PC-9 (cell line): ENCODE results near the gene UST.

Experiments
- EZH2 ChIP-seq: fragments of 200-600 bp; sonication (generic); IDR thresholded peaks from 2 replicates; pipeline ENCODE4 v1.8.0; 2017; ENCODE audit warnings: antibody characterized with exemption, low read depth
- TF ChIP-seq, protein P1 (sequence below): fragments of 200-600 bp; sonication (generic); conservative IDR thresholded peaks from 2 replicates; pipeline ENCODE4 v1.6.1; 2017; ENCODE audit warnings: mixed run types, antibody characterized with exemption, mild to moderate bottlenecking, moderate library complexity

DNA sequence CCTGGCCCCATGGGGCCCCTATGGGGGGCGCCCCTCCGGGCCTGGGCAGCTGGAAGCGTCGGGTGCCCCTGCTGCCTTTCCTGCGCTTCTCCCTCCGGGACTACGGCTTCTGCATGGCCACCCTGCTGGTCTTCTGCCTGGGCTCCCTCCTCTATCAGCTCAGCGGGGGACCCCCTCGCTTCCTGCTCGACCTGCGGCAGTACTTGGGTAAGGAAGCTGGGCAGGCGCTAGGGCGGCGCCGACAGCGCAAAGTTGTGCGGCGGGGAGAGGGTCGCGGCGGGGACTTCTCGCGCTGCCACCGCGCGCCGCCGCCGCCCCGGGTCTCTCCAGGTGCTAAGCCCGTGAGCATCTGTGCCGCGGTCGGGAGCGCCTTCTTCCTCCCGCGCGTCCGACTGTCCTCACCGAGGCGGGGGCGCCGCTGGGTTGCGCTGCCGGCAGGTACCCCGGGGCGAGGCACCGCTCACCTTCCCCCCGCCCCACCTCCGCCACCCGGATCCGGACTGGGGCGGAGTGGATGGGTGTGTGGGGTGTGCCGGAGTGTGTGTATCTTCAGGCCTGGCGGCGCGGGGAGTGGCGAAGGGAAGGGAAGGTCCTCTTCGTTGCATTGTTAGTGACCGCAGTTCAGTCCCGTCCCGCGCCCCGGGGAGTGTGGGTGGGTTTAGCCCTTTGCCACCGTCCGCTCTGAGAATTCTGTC, 788 bp downstream of the UST start:
- TF ChIP-seq, protein P1, sequence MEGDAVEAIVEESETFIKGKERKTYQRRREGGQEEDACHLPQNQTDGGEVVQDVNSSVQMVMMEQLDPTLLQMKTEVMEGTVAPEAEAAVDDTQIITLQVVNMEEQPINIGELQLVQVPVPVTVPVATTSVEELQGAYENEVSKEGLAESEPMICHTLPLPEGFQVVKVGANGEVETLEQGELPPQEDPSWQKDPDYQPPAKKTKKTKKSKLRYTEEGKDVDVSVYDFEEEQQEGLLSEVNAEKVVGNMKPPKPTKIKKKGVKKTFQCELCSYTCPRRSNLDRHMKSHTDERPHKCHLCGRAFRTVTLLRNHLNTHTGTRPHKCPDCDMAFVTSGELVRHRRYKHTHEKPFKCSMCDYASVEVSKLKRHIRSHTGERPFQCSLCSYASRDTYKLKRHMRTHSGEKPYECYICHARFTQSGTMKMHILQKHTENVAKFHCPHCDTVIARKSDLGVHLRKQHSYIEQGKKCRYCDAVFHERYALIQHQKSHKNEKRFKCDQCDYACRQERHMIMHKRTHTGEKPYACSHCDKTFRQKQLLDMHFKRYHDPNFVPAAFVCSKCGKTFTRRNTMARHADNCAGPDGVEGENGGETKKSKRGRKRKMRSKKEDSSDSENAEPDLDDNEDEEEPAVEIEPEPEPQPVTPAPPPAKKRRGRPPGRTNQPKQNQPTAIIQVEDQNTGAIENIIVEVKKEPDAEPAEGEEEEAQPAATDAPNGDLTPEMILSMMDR: no peak
- no peak for TF ChIP-seq EZH2
